HG02938 (cell line): Measurements from ENCODE around the gene HLA-A.

Source experiments
- ATAC-seq: cut with Tn5 transposase; IDR thresholded peaks from one replicate; pipeline ENCODE4 v1.9.1; 2021; ENCODE audit warnings: mild to moderate bottlenecking, moderate library complexity; ENCODE audit not compliant: unreplicated experiment

The HLA-A gene

DNA sequence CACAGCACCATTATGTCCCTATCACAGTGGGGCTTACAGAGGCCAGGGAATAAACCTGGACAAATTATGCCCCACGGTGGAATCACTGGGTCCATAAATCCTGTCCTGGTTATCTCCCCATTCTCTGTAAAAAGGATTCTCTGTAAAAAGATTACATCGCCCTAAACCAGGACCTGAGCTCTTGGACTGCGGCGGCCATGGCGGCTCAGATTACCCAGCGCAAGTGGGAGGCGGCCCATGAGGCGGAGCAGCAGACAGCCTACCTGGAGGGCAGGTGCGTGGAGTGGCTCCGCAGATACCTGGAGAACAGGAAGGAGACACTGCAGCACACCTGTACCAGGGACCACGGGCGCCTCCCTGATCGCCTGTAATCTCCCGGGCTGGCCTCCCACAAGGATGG, 8.4 kb upstream of the HLA-A start:
- no peak for ATAC-seq

GRCh38 chr6:29935273-29935955, 6.9 kb upstream of the HLA-A start:
- no peak for ATAC-seq

DNA sequence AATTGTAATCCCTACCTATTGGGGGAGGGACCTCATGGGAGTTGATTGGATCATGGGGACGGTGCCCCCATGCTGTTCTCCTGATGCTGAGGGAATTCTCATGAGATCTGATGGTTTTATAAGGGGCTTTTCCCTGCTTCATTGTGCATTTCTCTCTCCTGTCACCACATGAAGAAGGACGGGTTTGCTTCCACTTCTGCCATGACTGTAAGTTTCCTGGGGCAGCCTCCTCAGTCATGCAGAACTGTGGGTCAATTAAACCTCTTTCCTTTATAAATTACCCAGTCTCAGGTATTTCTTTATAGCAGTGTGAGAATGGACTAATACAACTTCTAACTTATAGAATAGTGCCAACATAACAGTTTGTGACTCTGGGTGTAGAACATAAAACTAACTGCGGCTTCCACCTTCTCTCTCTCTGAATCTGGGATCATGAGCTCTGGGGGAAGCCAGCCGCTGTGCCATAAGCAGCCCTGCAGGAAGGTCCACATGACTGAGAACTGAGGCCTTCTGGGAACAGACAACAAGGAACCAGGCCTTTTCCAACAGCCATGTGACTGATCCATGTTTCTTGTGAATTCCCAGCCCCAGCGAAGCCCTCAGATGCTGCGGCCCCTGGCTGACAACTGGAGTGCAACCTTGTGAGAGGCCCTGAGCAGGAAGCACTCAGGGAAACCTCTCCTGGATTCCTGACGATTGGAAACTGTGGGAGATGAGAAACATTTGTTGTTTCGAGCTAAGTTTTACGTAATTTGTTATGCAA, 3.4 kb upstream of the HLA-A start:
- no peak for ATAC-seq

DNA sequence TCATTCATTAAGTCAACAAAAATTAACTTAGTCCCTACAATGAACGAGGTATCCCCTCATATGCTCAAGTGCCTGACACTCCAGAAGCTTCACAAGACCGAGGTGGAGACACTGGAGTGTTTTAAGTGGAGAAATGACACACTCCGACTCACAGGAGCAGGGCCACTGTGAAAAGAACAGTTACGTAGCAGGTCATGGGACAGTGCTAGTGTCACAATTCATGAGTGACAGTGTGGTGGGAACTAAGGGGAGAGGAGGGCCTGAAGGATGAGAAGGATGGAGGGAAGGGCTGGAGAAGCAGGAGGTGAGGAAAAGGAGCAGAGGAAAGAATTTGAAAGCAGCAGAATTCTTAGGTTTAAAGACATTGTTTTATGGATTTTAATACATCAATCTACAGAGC, 1.3 kb upstream of the HLA-A start:
- no peak for ATAC-seq

- no peak for ATAC-seq
These were observed 861 bp upstream of the HLA-A start for GRCh38 chr6:29941471-29941870.

- no peak for ATAC-seq
These were observed 437 bp upstream of the HLA-A start for GRCh38 chr6:29941916-29942274.

- ATAC-seq = no peak
These were observed 978 bp downstream of the HLA-A start for GRCh38 chr6:29943053-29943966.

DNA sequence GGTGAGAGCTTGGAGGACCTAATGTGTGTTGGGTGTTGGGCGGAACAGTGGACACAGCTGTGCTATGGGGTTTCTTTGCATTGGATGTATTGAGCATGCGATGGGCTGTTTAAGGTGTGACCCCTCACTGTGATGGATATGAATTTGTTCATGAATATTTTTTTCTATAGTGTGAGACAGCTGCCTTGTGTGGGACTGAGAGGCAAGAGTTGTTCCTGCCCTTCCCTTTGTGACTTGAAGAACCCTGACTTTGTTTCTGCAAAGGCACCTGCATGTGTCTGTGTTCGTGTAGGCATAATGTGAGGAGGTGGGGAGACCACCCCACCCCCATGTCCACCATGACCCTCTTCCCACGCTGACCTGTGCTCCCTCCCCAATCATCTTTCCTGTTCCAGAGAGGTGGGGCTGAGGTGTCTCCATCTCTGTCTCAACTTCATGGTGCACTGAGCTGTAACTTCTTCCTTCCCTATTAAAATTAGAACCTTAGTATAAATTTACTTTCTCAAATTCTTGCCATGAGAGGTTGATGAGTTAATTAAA, 3.0 kb downstream of the HLA-A start:
- ATAC-seq = no peak

DNA sequence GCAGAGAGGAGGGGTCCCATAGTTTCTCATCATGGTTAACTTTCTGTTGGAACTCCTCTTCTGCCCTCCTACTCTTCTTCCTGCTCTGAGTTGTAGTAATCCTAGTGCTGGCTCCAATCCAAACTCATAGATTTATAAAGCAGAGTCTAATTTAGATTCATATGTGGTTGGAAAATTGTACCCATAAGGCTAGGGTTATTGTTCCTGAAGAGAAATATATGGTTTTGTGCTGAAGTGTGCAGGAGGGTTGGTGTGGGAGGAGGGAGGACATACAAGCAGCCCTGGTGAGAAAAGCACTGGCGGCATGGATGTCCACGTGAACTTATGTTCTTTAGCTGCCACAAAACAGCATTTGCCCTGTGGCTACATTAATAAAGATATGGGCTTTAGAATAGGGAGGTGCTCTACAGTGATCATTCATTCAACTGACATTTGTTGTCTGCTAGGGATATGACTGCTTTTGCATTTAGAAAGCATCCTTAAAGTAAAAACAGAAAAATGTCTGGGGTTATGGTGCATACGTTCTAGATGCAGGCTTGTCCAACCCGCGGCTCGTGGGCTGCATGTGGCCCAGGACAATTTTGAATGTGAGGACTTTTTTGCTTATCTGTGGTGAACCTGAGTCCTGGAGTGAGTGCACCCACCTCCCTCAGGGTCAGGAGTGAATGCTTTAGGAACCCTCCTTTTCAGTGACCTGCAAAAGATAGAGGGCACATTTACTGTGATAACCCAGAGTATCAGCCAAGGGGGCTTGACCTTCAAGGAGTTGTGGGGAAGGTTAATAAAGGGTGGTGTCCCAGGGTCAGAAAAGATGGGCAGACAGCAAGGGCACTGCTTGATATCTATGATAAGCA, 4.1 kb downstream of the HLA-A start:
- ATAC-seq = no peak

GRCh38 chr6:29947077-29947980, 5.0 kb downstream of the HLA-A start:
- no peak for ATAC-seq

DNA sequence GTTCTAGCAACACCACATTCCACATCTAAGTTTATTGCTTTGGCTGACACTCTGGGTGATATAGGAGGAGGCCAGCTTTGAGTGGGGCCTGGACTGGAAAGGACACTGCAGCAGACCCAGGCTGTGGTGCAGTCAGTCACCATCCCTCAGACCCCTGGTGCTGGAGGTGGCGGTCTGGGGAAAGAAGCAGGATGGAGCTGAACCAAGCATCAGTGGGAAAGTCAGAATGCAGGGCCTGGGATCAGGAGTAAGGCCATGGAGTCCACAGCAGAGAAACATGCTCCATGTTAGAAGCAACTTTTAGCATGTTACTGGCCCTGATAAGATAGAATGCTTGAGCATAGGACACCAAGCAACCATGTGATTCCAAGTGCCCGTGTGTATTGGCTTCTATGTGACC, 5.9 kb downstream of the HLA-A start:
- ATAC-seq = no peak

DNA sequence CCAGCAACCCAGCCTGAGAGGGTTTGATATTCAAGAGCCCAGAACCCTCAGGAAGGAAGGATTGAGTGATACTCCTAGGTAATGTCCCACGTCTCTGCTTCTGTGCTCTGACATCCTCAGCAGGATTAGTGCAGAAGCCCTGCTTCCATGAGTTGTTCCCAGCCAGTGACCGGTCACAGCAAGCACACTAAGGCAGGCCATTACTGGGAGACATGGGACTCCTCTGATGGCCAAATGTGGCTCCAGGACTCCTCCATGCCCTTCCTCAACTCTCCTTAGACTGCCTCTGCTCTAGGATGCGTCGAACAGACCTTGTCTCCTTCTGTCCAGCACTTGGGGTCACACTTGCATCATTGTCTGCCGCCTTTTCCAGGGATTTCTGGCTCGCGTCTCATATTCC, 7.6 kb downstream of the HLA-A start:
- no peak for ATAC-seq

DNA sequence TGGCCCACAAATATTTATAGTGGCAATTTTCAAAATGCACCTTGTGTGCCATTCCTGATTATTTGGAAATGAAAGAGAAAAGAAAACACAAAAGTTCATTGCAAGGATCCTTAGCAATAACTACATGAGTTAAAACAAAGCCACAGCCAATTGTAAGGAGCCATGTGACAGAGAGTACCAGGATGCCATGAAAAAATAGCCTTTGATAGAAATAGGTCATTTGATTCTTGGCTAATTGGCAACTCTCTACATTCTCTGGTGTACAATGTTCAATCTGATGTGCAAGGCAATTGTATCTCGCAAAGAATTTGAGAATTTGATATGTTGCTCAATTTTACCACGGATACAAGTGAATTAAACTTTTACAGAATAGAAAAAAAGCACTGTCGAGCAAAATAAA, 9.6 kb downstream of the HLA-A start:
- no peak for ATAC-seq

GRCh38 chr6:29953001-29953441, 10.7 kb downstream of the HLA-A start:
- no peak for ATAC-seq

DNA sequence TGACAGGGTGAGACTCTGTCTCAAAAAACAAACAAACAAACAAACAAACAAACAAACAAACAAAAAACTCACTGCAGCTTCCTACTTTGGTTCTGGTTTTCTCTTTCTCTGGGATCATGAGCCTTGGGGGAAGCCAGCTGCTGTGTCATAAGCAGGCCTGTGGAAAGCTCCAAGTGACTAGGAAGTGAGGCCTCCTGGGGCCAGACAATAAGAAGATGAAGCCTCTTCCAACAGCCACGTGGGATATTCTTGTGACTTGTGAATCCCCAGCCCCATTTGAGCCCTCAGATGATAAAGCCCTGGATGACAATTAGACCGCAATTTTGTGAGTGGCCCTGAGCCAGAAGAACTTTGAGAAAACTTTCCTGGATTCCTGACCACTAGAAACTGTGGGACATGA, 11.4 kb downstream of the HLA-A start:
- ATAC-seq = no peak

- ATAC-seq = no peak
These were observed 11.9 kb downstream of the HLA-A start for GRCh38 chr6:29954272-29954671.

DNA sequence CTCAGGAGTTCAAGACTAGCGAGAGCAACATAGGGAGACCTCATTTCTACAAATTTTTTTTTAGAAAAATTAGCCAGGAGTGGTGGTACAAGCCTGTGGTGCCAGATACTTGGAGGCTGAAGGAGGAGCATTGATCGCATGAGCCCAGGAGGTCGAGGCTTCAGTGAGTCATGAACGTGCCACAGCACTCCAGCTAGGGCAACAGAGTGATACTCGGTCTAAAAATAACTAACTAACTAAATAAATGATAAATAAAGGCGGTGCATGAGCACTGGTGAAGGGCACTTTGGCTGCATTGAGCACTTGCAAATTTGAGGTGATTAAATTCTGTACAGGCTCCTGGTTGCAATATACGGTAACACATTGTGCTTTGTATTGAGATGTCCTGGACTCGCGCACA, 13.5 kb downstream of the HLA-A start:
- no peak for ATAC-seq

DNA sequence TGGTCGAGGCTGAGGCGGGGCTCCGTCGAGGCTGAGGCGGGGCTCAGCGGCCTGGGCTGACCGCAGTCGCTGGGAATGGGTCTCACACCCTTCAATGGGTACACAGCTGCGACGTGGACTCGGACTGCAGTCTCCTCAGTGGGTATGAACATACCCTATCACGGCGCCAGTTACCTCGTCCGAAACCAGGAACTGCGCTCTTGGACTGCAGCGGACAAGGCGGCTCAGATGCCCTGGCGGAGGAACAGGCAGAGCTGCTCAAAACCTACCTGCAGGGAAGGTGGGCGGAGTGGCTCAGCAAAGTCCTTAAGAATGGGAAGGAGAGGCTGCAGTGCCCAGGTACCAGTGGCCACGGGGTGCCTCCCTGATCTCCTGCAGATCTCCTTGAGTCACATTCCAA, 14.2 kb downstream of the HLA-A start:
- ATAC-seq = no peak

DNA sequence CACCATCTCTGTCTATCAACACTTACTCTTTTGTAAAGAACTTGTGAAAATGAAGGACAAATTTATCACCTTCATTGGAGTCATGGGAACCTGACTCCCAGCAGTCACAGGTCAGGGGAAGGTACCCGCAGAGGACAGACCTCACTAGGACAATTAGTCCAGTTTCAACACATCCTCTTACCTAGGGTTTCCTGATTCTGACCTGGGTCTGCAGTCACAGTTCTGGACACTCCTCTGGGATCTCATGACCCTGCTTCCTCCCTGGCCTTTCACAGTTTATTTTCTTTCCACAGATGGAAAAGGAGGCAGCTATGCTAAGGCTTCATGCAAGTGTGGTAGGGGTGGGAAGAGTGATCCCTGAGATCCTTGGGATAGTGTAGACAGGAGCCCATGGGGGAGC, 15.7 kb downstream of the HLA-A start:
- no peak for ATAC-seq
